ENCODE measurements around the gene TARS1. TPM values are rescaled to one million over a fixed set of nuclear protein-coding genes. Genes with fewer than 3 reads are reported as not detected.

Gene TARS1
- total RNA-seq, 1 experiment from 2014 or later, result 107 TPM

- H4K20me1 ChIP-seq (ENCODE audit: insufficient read depth, low read depth, low read length), result no peaks in the 10 kb centered on the region
- no peak for DNase-seq
- no peak overlapping the region for H3K9ac ChIP-seq (ENCODE audit: low read length)
- H3K79me2 ChIP-seq (ENCODE audit: low read length), result no peaks in the 10 kb centered on the region
- peaks cover 30% of the 10 kb centered on the region for H3K36me3 ChIP-seq (ENCODE audit: insufficient read depth, low read length)
- no peak overlapping the region for H2AFZ ChIP-seq (ENCODE audit: low read length)
- no peaks in the 10 kb centered on the region for H3K27me3 ChIP-seq (ENCODE audit: low read length)
- no peaks in the 10 kb centered on the region for H3K4me1 ChIP-seq (ENCODE audit: low read length)
- no peak overlapping the region for H3K4me3 ChIP-seq (ENCODE audit: low read length)
- H3K9me2 ChIP-seq (replicated peaks; ENCODE audit: insufficient read depth, low read length), result no peaks in the 10 kb centered on the region
- no peak overlapping the region for H3K4me2 ChIP-seq (ENCODE audit: low read depth, low read length, poor library complexity, severe bottlenecking)
- no peak overlapping the region for H3K27ac ChIP-seq (ENCODE audit: low read length)
- no peaks in the 10 kb centered on the region for H3K9me3 ChIP-seq (ENCODE audit: low read length)
Measured at GRCh38 chr5:33468775-33469435, 28.1 kb downstream of the TARS1 start.

DNA sequence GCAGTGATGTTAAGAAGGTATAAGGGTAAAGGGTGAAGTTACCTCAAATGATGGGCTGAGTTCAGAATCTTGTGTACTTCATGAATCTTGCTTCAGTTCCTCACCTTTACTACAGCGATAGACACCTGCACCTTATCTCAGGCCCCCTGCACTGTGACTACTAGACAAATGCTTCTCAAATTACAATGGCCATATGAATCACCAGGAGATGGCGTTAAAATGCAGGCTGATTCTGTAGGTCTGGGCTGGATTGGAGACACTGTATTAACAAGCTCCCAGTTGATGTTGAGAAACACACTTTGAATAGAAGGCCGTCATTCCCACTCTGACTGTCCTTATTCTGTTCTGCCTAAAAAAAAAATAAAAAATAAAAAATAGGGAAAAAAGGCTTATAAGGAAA, 29.8 kb downstream of the TARS1 start:
- Histone ChIP-seq H3K27me3 (ENCODE audit: low read length) (no peaks in the 10 kb centered on the region), H3K9me3 (ENCODE audit: low read length) (no peaks in the 10 kb centered on the region), H2AFZ (ENCODE audit: low read length) (no peak overlapping the region), H3K36me3 (ENCODE audit: insufficient read depth, low read length) (peaks cover 30% of the 10 kb centered on the region), H3K4me3 (ENCODE audit: low read length) (no peak overlapping the region), H3K4me1 (ENCODE audit: low read length) (no peaks in the 10 kb centered on the region), H3K4me2 (ENCODE audit: low read depth, low read length, poor library complexity, severe bottlenecking) (no peak overlapping the region), H3K79me2 (ENCODE audit: low read length) (no peaks in the 10 kb centered on the region), H3K9me2 (replicated peaks; ENCODE audit: insufficient read depth, low read length) (no peaks in the 10 kb centered on the region), H4K20me1 (ENCODE audit: insufficient read depth, low read depth, low read length) (no peaks in the 10 kb centered on the region), H3K27ac (ENCODE audit: low read length) (no peak overlapping the region), H3K9ac (ENCODE audit: low read length) (no peak overlapping the region)
- peak; percentile 46 for DNase-seq

DNA sequence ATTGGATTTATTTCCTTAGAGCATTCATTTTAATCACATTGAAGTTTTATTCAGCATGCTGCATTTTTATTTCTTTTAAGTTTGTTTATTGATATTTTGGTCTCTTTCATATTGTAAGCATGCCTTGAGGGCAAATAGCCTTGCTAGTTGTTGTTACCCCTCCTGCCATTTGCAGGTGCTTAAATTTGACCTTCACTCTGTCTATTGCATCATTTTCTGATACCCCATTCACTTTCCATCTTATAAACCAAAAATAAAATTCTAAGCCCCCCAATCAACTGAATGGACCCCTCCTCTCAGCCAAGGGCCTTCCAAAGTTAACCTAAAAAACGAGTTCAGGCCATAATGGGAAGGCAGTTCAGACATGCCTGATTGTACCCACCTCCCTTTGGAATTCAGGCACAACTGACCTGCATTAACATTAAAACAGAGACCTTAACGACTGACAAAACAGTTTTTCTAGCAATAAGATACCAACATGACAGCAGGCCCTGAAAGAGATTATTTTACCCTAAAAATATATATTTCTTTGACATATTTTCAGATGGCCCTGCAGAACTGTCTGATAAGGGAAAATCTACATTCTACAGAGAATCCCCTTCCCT, 32.1 kb downstream of the TARS1 start:
- Histone ChIP-seq H3K4me3 (ENCODE audit: low read length) (no peak overlapping the region), H3K4me2 (ENCODE audit: low read depth, low read length, poor library complexity, severe bottlenecking) (no peak overlapping the region), H4K20me1 (ENCODE audit: insufficient read depth, low read depth, low read length) (no peaks in the 10 kb centered on the region), H3K9me3 (ENCODE audit: low read length) (no peaks in the 10 kb centered on the region), H3K9me2 (replicated peaks; ENCODE audit: insufficient read depth, low read length) (no peaks in the 10 kb centered on the region), H2AFZ (ENCODE audit: low read length) (no peak overlapping the region), H3K9ac (ENCODE audit: low read length) (no peak overlapping the region), H3K27ac (ENCODE audit: low read length) (no peak overlapping the region), H3K27me3 (ENCODE audit: low read length) (no peaks in the 10 kb centered on the region), H3K36me3 (ENCODE audit: insufficient read depth, low read length) (peaks cover 17% of the 10 kb centered on the region), H3K4me1 (ENCODE audit: low read length) (no peaks in the 10 kb centered on the region), H3K79me2 (ENCODE audit: low read length) (no peaks in the 10 kb centered on the region)
- no peak for DNase-seq

DNA sequence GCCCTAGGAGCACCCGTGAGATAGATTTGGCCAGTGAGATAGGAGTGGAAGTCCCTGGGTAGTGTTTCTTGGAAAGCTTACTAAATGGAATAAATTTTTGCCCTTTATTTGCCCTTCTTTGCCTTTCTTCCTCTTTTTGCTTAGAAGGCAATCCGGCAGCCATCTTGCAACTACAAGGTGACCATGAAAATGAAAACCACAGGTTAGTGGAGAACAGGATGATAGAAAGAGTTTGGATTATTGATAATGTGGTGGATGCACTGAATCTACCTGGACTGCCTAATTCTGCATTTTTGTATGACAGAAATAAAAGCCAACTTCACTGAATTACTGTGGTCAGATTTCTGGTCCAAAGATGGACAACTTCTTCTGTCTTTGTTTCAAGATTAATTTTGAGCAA, 33.2 kb downstream of the TARS1 start:
- Histone ChIP-seq H3K9me3 (ENCODE audit: low read length) (no peaks in the 10 kb centered on the region), H3K27me3 (ENCODE audit: low read length) (no peaks in the 10 kb centered on the region), H3K79me2 (ENCODE audit: low read length) (no peaks in the 10 kb centered on the region), H3K4me1 (ENCODE audit: low read length) (no peaks in the 10 kb centered on the region), H2AFZ (ENCODE audit: low read length) (no peak overlapping the region), H3K9ac (ENCODE audit: low read length) (no peak overlapping the region), H3K27ac (ENCODE audit: low read length) (no peak overlapping the region), H4K20me1 (ENCODE audit: insufficient read depth, low read depth, low read length) (no peaks in the 10 kb centered on the region), H3K4me2 (ENCODE audit: low read depth, low read length, poor library complexity, severe bottlenecking) (no peak overlapping the region), H3K36me3 (ENCODE audit: insufficient read depth, low read length) (peaks cover 12% of the 10 kb centered on the region), H3K9me2 (replicated peaks; ENCODE audit: insufficient read depth, low read length) (no peaks in the 10 kb centered on the region), H3K4me3 (ENCODE audit: low read length) (no peak overlapping the region)
- DNase-seq, result no peak

- H3K79me2 ChIP-seq (ENCODE audit: low read length), result no peaks in the 10 kb centered on the region
- no peaks in the 10 kb centered on the region for H3K9me2 ChIP-seq (replicated peaks; ENCODE audit: insufficient read depth, low read length)
- no peak overlapping the region for H2AFZ ChIP-seq (ENCODE audit: low read length)
- H3K4me3 ChIP-seq (ENCODE audit: low read length), result no peak overlapping the region
- no peak for DNase-seq
- H3K27ac ChIP-seq (ENCODE audit: low read length), result no peak overlapping the region
- H4K20me1 ChIP-seq (ENCODE audit: insufficient read depth, low read depth, low read length), result no peaks in the 10 kb centered on the region
- H3K4me2 ChIP-seq (ENCODE audit: low read depth, low read length, poor library complexity, severe bottlenecking), result no peak overlapping the region
- no peaks in the 10 kb centered on the region for H3K9me3 ChIP-seq (ENCODE audit: low read length)
- H3K9ac ChIP-seq (ENCODE audit: low read length), result no peak overlapping the region
- H3K27me3 ChIP-seq (ENCODE audit: low read length), result no peaks in the 10 kb centered on the region
- H3K36me3 ChIP-seq (ENCODE audit: insufficient read depth, low read length), result peaks cover 12% of the 10 kb centered on the region
- H3K4me1 ChIP-seq (ENCODE audit: low read length), result no peaks in the 10 kb centered on the region
Measured at GRCh38 chr5:33474931-33475499, 34.2 kb downstream of the TARS1 start.

- H3K36me3 ChIP-seq (ENCODE audit: insufficient read depth, low read length), result peaks cover 8% of the 10 kb centered on the region
- no peaks in the 10 kb centered on the region for H3K9me2 ChIP-seq (replicated peaks; ENCODE audit: insufficient read depth, low read length)
- no peaks in the 10 kb centered on the region for H3K27me3 ChIP-seq (ENCODE audit: low read length)
- H4K20me1 ChIP-seq (ENCODE audit: insufficient read depth, low read depth, low read length), result no peaks in the 10 kb centered on the region
- no peak for DNase-seq
- H3K4me3 ChIP-seq (ENCODE audit: low read length), result no peak overlapping the region
- H3K9me3 ChIP-seq (ENCODE audit: low read length), result no peaks in the 10 kb centered on the region
- H3K79me2 ChIP-seq (ENCODE audit: low read length), result no peaks in the 10 kb centered on the region
- no peak overlapping the region for H3K4me2 ChIP-seq (ENCODE audit: low read depth, low read length, poor library complexity, severe bottlenecking)
- no peak overlapping the region for H2AFZ ChIP-seq (ENCODE audit: low read length)
- no peak overlapping the region for H3K27ac ChIP-seq (ENCODE audit: low read length)
- no peak overlapping the region for H3K9ac ChIP-seq (ENCODE audit: low read length)
- H3K4me1 ChIP-seq (ENCODE audit: low read length), result no peaks in the 10 kb centered on the region
Measured at GRCh38 chr5:33475706-33476105, 34.9 kb downstream of the TARS1 start.

GRCh38 chr5:33476992-33477391, 36.2 kb downstream of the TARS1 start:
- H3K36me3 ChIP-seq (ENCODE audit: insufficient read depth, low read length), result peaks cover 8% of the 10 kb centered on the region
- H3K79me2 ChIP-seq (ENCODE audit: low read length), result no peaks in the 10 kb centered on the region
- H3K27me3 ChIP-seq (ENCODE audit: low read length), result no peaks in the 10 kb centered on the region
- H3K4me3 ChIP-seq (ENCODE audit: low read length), result no peak overlapping the region
- H3K9ac ChIP-seq (ENCODE audit: low read length), result no peak overlapping the region
- H4K20me1 ChIP-seq (ENCODE audit: insufficient read depth, low read depth, low read length), result no peaks in the 10 kb centered on the region
- no peaks in the 10 kb centered on the region for H3K4me1 ChIP-seq (ENCODE audit: low read length)
- no peak overlapping the region for H2AFZ ChIP-seq (ENCODE audit: low read length)
- no peak overlapping the region for H3K27ac ChIP-seq (ENCODE audit: low read length)
- DNase-seq, result no peak
- H3K9me2 ChIP-seq (replicated peaks; ENCODE audit: insufficient read depth, low read length), result no peaks in the 10 kb centered on the region
- no peaks in the 10 kb centered on the region for H3K9me3 ChIP-seq (ENCODE audit: low read length)
- H3K4me2 ChIP-seq (ENCODE audit: low read depth, low read length, poor library complexity, severe bottlenecking), result no peak overlapping the region

GRCh38 chr5:33477816-33478215, 37.1 kb downstream of the TARS1 start:
- Histone ChIP-seq H3K36me3 (ENCODE audit: insufficient read depth, low read length) (peaks cover 8% of the 10 kb centered on the region; the same call in 1 of the 2 replicates), H3K4me2 (ENCODE audit: low read depth, low read length, poor library complexity, severe bottlenecking) (no peak overlapping the region), H3K4me1 (ENCODE audit: low read length) (no peaks in the 10 kb centered on the region), H4K20me1 (ENCODE audit: insufficient read depth, low read depth, low read length) (no peaks in the 10 kb centered on the region), H3K4me3 (ENCODE audit: low read length) (no peak overlapping the region), H2AFZ (ENCODE audit: low read length) (no peak overlapping the region), H3K27me3 (ENCODE audit: low read length) (no peaks in the 10 kb centered on the region), H3K9me2 (replicated peaks; ENCODE audit: insufficient read depth, low read length) (no peaks in the 10 kb centered on the region), H3K9ac (ENCODE audit: low read length) (no peak overlapping the region), H3K79me2 (ENCODE audit: low read length) (no peaks in the 10 kb centered on the region), H3K9me3 (ENCODE audit: low read length) (no peaks in the 10 kb centered on the region), H3K27ac (ENCODE audit: low read length) (no peak overlapping the region)
- DNase-seq, result no peak
